ENCODE results near the gene KRT86.
"Not testable (repeated sequence)": the region's sequence is repeated elsewhere in the genome, so short reads cannot be mapped to it uniquely, and the experiment has no call there.

KRT86 gene

GRCh38 chr12:52238916-52239646, 35.4 kb upstream of the KRT86 start:
- no peak for DNase-seq

GRCh38 chr12:52239767-52240166, 34.7 kb upstream of the KRT86 start:
- DNase-seq: no peak

GRCh38 chr12:52240247-52240646, 34.2 kb upstream of the KRT86 start:
- DNase-seq: not testable (repeated sequence)

- no peak for DNase-seq
These were observed 33.1 kb upstream of the KRT86 start for GRCh38 chr12:52241205-52241842.

GRCh38 chr12:52242442-52243258, 31.8 kb upstream of the KRT86 start:
- DNase-seq: no peak

GRCh38 chr12:52243259-52243855, 31.1 kb upstream of the KRT86 start:
- DNase-seq: no peak

- DNase-seq: peak; percentile 69
These were observed 30.4 kb upstream of the KRT86 start for GRCh38 chr12:52243856-52244614.

- no peak for DNase-seq
These were observed 29.8 kb upstream of the KRT86 start for GRCh38 chr12:52244615-52244994.

GRCh38 chr12:52245259-52245961, 29.0 kb upstream of the KRT86 start:
- DNase-seq: no peak

- no peak for DNase-seq
These were observed 28.4 kb upstream of the KRT86 start for GRCh38 chr12:52245962-52246569.

GRCh38 chr12:52246720-52247621, 27.5 kb upstream of the KRT86 start:
- no peak for DNase-seq

- no peak for DNase-seq
These were observed 26.6 kb upstream of the KRT86 start for GRCh38 chr12:52247622-52248540.

- no peak for DNase-seq
These were observed 25.6 kb upstream of the KRT86 start for GRCh38 chr12:52248541-52249461.

GRCh38 chr12:52249511-52250047, 24.9 kb upstream of the KRT86 start:
- DNase-seq: no peak

- no peak for DNase-seq
These were observed 24.1 kb upstream of the KRT86 start for GRCh38 chr12:52250048-52250990.

GRCh38 chr12:52251367-52252051, 22.9 kb upstream of the KRT86 start:
- DNase-seq: no peak
